ENCODE results near the gene WIPF2. TPM values are rescaled to one million over a fixed set of nuclear protein-coding genes. Genes with fewer than 3 reads are reported as not detected.
"Not testable (repeated sequence)": the region's sequence is repeated elsewhere in the genome, so short reads cannot be mapped to it uniquely, and the experiment has no call there.

The WIPF2 gene
- total and polyA plus RNA-seq, 2 experiments from 2014 or later, result 10.3 to 23.8 TPM

- TF ChIP-seq CTCF (IDR thresholded peaks at IDR 0.05; ENCODE audit: poor library complexity), result no peak
- TF ChIP-seq EZH2phosphoT487 (IDR thresholded peaks at IDR 0.05; ENCODE audit: low read depth, severe bottlenecking, unreplicated experiment), result no peak
- no peak for TF ChIP-seq EZH2 (IDR thresholded peaks at IDR 0.05; ENCODE audit: borderline replicate concordance)
- Histone ChIP-seq H3K36me3 (replicated peaks; ENCODE audit: insufficient read depth, low read depth) (no peaks in the 10 kb centered on the region), H3K27me3 (no peaks in the 10 kb centered on the region), H3K4me3 (no peak overlapping the region), H3K79me2 (no peaks in the 10 kb centered on the region), H3K4me1 (ENCODE audit: insufficient read depth) (no peaks in the 10 kb centered on the region), H2AFZ (no peak overlapping the region), H3K9me2 (replicated peaks; ENCODE audit: insufficient read depth) (no peaks in the 10 kb centered on the region), H3K4me2 (no peak overlapping the region), H4K20me1 (ENCODE audit: insufficient read depth, poor library complexity, severe bottlenecking) (no peaks in the 10 kb centered on the region), H3K27ac (no peak overlapping the region), H3K9me3 (ENCODE audit: low read depth) (no peaks in the 10 kb centered on the region)
- 72% methylated on average over 1 of the region's 1 CpG for WGBS (ENCODE audit: low lambda C conversion rate, missing lambda C conversion rate)
- no peak for DNase-seq (ENCODE audit: low spot score)
Measured at GRCh38 chr17:40197550-40197949, 21.6 kb upstream of the WIPF2 start.

- not testable (repeated sequence) for H2AFZ ChIP-seq; H3K4me2 ChIP-seq; H3K36me3 ChIP-seq (replicated peaks; ENCODE audit: insufficient read depth, low read depth); H3K9me3 ChIP-seq (ENCODE audit: low read depth); H3K4me1 ChIP-seq (ENCODE audit: insufficient read depth); H3K4me3 ChIP-seq; H3K27ac ChIP-seq; H4K20me1 ChIP-seq (ENCODE audit: insufficient read depth, poor library complexity, severe bottlenecking); H3K9me2 ChIP-seq (replicated peaks; ENCODE audit: insufficient read depth); H3K79me2 ChIP-seq; H3K27me3 ChIP-seq; DNase-seq (ENCODE audit: low spot score)
- 88% methylated on average over 8 of the region's 8 CpGs for WGBS (ENCODE audit: low lambda C conversion rate, missing lambda C conversion rate)
Measured at GRCh38 chr17:40197965-40198456, 21.1 kb upstream of the WIPF2 start.

- H3K9me2 ChIP-seq (replicated peaks; ENCODE audit: insufficient read depth), result no peaks in the 10 kb centered on the region
- no peak overlapping the region for H3K4me2 ChIP-seq
- TF ChIP-seq EZH2phosphoT487 (IDR thresholded peaks at IDR 0.05; ENCODE audit: low read depth, severe bottlenecking, unreplicated experiment) (no peak), EZH2 (IDR thresholded peaks at IDR 0.05; ENCODE audit: borderline replicate concordance) (no peak), CTCF (IDR thresholded peaks at IDR 0.05; ENCODE audit: poor library complexity) (no peak)
- no peak for DNase-seq (ENCODE audit: low spot score)
- H3K27ac ChIP-seq, result no peak overlapping the region
- H2AFZ ChIP-seq, result no peak overlapping the region
- no peak overlapping the region for H3K4me3 ChIP-seq
- no peaks in the 10 kb centered on the region for H4K20me1 ChIP-seq (ENCODE audit: insufficient read depth, poor library complexity, severe bottlenecking)
- H3K36me3 ChIP-seq (replicated peaks; ENCODE audit: insufficient read depth, low read depth), result no peaks in the 10 kb centered on the region
- 94% methylated on average over 5 of the region's 5 CpGs for WGBS (ENCODE audit: low lambda C conversion rate, missing lambda C conversion rate)
- no peaks in the 10 kb centered on the region for H3K79me2 ChIP-seq
- no peaks in the 10 kb centered on the region for H3K27me3 ChIP-seq
- H3K4me1 ChIP-seq (ENCODE audit: insufficient read depth), result no peaks in the 10 kb centered on the region
- H3K9me3 ChIP-seq (ENCODE audit: low read depth), result no peaks in the 10 kb centered on the region
Measured at GRCh38 chr17:40198576-40198975, 20.5 kb upstream of the WIPF2 start.

DNA sequence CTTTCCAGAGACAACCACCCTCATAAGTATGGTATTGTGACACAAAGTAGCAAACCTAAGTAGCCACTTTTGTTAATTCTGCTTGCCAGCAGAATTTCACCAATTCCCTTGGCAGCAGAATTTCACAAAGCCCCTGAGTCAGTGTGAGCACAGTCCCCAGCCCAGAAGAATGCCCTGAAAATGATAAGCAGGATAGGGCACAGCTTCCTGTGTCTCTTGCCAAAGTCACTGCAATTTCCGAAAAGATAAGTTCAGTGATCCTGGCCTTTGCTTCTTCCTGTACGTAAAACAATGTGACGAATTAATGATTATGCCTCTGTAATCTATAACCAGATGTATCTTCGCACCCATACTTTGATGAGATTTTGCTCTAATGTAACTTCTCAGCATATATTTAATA is 16.0 kb upstream of the WIPF2 start:
- Histone ChIP-seq H3K4me1 (ENCODE audit: insufficient read depth) (no peaks in the 10 kb centered on the region), H4K20me1 (ENCODE audit: insufficient read depth, poor library complexity, severe bottlenecking) (no peaks in the 10 kb centered on the region), H3K36me3 (replicated peaks; ENCODE audit: insufficient read depth, low read depth) (no peaks in the 10 kb centered on the region), H3K4me3 (no peak overlapping the region), H3K79me2 (no peaks in the 10 kb centered on the region), H3K9me3 (ENCODE audit: low read depth) (no peaks in the 10 kb centered on the region), H3K4me2 (no peak overlapping the region), H3K9me2 (replicated peaks; ENCODE audit: insufficient read depth) (no peaks in the 10 kb centered on the region), H3K27me3 (no peaks in the 10 kb centered on the region), H2AFZ (no peak overlapping the region), H3K27ac (no peak overlapping the region)
- DNase-seq (ENCODE audit: low spot score), result no peak
- TF ChIP-seq CTCF (IDR thresholded peaks at IDR 0.05; ENCODE audit: poor library complexity), result no peak
- TF ChIP-seq EZH2phosphoT487 (IDR thresholded peaks at IDR 0.05; ENCODE audit: low read depth, severe bottlenecking, unreplicated experiment), result no peak
- no peak for TF ChIP-seq EZH2 (IDR thresholded peaks at IDR 0.05; ENCODE audit: borderline replicate concordance)
- WGBS (ENCODE audit: low lambda C conversion rate, missing lambda C conversion rate), result 86% methylated on average over 4 of the region's 4 CpGs

GRCh38 chr17:40206193-40206592 is 12.9 kb upstream of the WIPF2 start:
- not testable (repeated sequence) for H2AFZ ChIP-seq; H4K20me1 ChIP-seq (ENCODE audit: insufficient read depth, poor library complexity, severe bottlenecking); H3K4me1 ChIP-seq (ENCODE audit: insufficient read depth); H3K9me2 ChIP-seq (replicated peaks; ENCODE audit: insufficient read depth); H3K36me3 ChIP-seq (replicated peaks; ENCODE audit: insufficient read depth, low read depth); H3K27ac ChIP-seq; H3K9me3 ChIP-seq (ENCODE audit: low read depth); H3K79me2 ChIP-seq; H3K27me3 ChIP-seq; H3K4me2 ChIP-seq; H3K4me3 ChIP-seq; DNase-seq (ENCODE audit: low spot score)
- 93% methylated on average over 8 of the region's 8 CpGs for WGBS (ENCODE audit: low lambda C conversion rate, missing lambda C conversion rate)

Measured in hepatocyte (in vitro differentiated cells).